PC-3 (cell line): ENCODE data around the gene TGIF1.

Experiments
- CTCF ChIP-seq: fragments of 300-600 bp; sonication (generic); conservative IDR thresholded peaks from 2 replicates; pipeline ENCODE4 v1.5.1; 2017; ENCODE audit warnings: antibody characterized with exemption, low read depth, mild to moderate bottlenecking, low read length
- EZH2 ChIP-seq: fragments of 300-600 bp; sonication (generic); IDR thresholded peaks from one replicate; pipeline ENCODE4 v1.6.1; 2017; ENCODE audit warnings: antibody characterized with exemption, mild to moderate bottlenecking, low read length; ENCODE audit not compliant: unreplicated experiment
- EZH2phosphoT487 ChIP-seq: fragments of 300-600 bp; sonication (generic); IDR thresholded peaks from 2 replicates; pipeline ENCODE4 v1.6.1; 2018; ENCODE audit warnings: mild to moderate bottlenecking, antibody characterized with exemption, low read length, borderline replicate concordance

DNA sequence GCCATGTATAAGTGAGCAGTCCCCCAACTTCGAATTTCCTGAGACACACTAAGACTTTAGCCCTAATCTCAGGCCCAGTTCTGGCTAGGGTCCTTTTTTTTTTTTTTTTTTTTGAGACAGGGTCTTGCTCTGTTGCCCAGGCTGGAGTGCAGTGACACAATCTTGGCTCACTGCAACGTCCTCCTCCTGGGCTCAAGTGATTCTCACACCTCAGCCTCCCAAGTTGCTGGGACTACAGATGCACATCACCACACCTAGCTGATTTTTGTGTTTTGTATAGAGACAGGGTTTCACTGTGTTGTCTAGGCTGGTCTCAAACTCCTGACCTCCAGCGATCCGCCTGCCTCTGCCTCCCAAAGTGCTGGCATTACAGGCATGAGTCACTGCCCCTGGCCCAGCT is 23.9 kb upstream of the TGIF1 start:
- no peak for TF ChIP-seq CTCF
- no peak for TF ChIP-seq EZH2
- TF ChIP-seq EZH2phosphoT487: no peak
